ENCODE measurements around the gene PPM1M.

DNA sequence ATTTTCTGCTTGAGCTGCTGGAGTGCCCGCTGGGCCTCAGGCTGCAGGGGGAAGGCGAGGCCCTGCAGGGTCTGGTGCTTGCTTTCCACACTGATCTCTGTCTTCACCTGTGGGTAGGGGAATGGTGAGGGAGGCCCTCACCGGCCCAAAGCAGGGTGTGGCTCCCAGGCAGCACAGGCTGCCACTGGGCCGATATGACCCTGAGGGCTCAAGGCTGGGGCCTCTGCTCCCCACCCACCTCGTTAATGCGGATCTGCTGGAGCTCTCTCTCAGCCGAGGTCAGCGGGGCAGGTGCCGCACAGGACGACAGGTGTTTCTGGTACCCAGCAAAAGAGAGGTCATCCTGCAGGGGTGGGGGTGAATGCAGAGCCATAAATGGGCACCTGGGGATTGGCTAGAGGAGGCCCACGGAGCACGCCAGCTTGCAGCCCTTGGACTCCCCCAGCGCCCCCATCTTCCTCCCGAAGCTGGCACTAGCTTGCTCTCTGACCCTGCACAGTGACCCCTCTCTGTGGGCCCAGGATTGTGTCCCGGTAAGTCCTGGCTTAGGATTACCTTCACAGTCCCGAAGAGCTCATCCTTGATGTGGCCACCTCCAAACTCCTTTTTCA is 14.6 kb upstream of the PPM1M start:
- TF ChIP-seq, protein P1, sequence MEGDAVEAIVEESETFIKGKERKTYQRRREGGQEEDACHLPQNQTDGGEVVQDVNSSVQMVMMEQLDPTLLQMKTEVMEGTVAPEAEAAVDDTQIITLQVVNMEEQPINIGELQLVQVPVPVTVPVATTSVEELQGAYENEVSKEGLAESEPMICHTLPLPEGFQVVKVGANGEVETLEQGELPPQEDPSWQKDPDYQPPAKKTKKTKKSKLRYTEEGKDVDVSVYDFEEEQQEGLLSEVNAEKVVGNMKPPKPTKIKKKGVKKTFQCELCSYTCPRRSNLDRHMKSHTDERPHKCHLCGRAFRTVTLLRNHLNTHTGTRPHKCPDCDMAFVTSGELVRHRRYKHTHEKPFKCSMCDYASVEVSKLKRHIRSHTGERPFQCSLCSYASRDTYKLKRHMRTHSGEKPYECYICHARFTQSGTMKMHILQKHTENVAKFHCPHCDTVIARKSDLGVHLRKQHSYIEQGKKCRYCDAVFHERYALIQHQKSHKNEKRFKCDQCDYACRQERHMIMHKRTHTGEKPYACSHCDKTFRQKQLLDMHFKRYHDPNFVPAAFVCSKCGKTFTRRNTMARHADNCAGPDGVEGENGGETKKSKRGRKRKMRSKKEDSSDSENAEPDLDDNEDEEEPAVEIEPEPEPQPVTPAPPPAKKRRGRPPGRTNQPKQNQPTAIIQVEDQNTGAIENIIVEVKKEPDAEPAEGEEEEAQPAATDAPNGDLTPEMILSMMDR (IDR thresholded peaks at IDR 0.05; ENCODE audit: low read length) = no peak
- TF ChIP-seq EZH2 (IDR thresholded peaks at IDR 0.05; ENCODE audit: borderline replicate concordance, low read length) = no peak

Data from OCI-LY1 (cell line).